ENCODE data around the gene DAGLA.

GRCh38 chr11:61769946-61770683, 89.9 kb downstream of the DAGLA start:
- TF ChIP-seq POLR2A (IDR thresholded peaks at IDR 0.05; ENCODE audit: insufficient read depth in 1 of 2, low read depth in 2 of 2, low read length in 2 of 2) = no peak
- TF ChIP-seq TEF (CRISPR knock-in tag; IDR thresholded peaks at IDR 0.05) = no peak
- no peak for TF ChIP-seq ZNF274 (CRISPR knock-in tag; IDR thresholded peaks at IDR 0.05)
- TF ChIP-seq PREB (CRISPR knock-in tag; IDR thresholded peaks at IDR 0.05) = no peak
- no peak for TF ChIP-seq NPAS2 (CRISPR knock-in tag; IDR thresholded peaks at IDR 0.05; ENCODE audit: borderline replicate concordance)
- no peak for TF ChIP-seq DMTF1 (CRISPR knock-in tag; IDR thresholded peaks at IDR 0.05)
- no peak for TF ChIP-seq THRA (CRISPR knock-in tag; IDR thresholded peaks at IDR 0.05; ENCODE audit: borderline replicate concordance)
- TF ChIP-seq ZSCAN20 (CRISPR knock-in tag; IDR thresholded peaks at IDR 0.05; ENCODE audit: borderline replicate concordance) = no peak
- TF ChIP-seq KDM6A (CRISPR knock-in tag; IDR thresholded peaks at IDR 0.05; ENCODE audit: low read depth) = no peak
- no peak for TF ChIP-seq ZNF12 (CRISPR knock-in tag; IDR thresholded peaks at IDR 0.05)
- TF ChIP-seq RAD21 (CRISPR knock-in tag; IDR thresholded peaks at IDR 0.05) = no peak
- TF ChIP-seq ZBTB3 (CRISPR knock-in tag; IDR thresholded peaks at IDR 0.05; ENCODE audit: borderline replicate concordance, low read depth) = no peak
